AG10803 (cell line): Measurements from ENCODE around the gene RDH14.

Experiments used
- DNase-seq: peaks from one replicate; pipeline ENCODE4 v3.0.0; 2010; ENCODE audit warnings: low read depth
- H3K4me3 ChIP-seq: 2 replicates; pipeline ENCODE4 v1.5.1; 2011; ENCODE audit warnings: mild to moderate bottlenecking, low read length, control low read depth
- TF ChIP-seq, protein P1 (sequence below): conservative IDR thresholded peaks from 2 replicates; pipeline ENCODE4 v1.5.1; 2011; ENCODE audit warnings: mild to moderate bottlenecking, low read length, control low read depth, inconsistent platforms

RDH14 gene

GRCh38 chr2:18505703-18506341, 54.6 kb downstream of the RDH14 start:
- TF ChIP-seq, protein P1, sequence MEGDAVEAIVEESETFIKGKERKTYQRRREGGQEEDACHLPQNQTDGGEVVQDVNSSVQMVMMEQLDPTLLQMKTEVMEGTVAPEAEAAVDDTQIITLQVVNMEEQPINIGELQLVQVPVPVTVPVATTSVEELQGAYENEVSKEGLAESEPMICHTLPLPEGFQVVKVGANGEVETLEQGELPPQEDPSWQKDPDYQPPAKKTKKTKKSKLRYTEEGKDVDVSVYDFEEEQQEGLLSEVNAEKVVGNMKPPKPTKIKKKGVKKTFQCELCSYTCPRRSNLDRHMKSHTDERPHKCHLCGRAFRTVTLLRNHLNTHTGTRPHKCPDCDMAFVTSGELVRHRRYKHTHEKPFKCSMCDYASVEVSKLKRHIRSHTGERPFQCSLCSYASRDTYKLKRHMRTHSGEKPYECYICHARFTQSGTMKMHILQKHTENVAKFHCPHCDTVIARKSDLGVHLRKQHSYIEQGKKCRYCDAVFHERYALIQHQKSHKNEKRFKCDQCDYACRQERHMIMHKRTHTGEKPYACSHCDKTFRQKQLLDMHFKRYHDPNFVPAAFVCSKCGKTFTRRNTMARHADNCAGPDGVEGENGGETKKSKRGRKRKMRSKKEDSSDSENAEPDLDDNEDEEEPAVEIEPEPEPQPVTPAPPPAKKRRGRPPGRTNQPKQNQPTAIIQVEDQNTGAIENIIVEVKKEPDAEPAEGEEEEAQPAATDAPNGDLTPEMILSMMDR, result no peak
- DNase-seq, result no peak
- no peak overlapping the region for H3K4me3 ChIP-seq
